Tibial nerve (tissue), 4 donors: Measurements from ENCODE around the gene DNAJB12. TPM values are rescaled to one million over a fixed set of nuclear protein-coding genes. Genes with fewer than 3 reads are reported as not detected.
"Not testable (repeated sequence)": the region's sequence is repeated elsewhere in the genome, so short reads cannot be mapped to it uniquely, and the experiment has no call there.

Source experiments
- DNase-seq, 2 donors: peaks; one replicate each; pipeline ENCODE4 v3.0.0-alpha.2; 2019; ENCODE audit warnings: low spot score in 2 of 2
- H3K27ac ChIP-seq, 4 donors: fragments of 200-600 bp; sonication (generic) in 3 of 4; one replicate each; pipeline ENCODE4 v1.5.1; 2017 to 2019; ENCODE audit warnings: mild to moderate bottlenecking in 1 of 4
- H3K27me3 ChIP-seq, 2 donors: fragments of 200-600 bp; sonication (generic) in 1 of 2; one replicate each; pipeline versions ENCODE4 v1.5.1 to v1.6.0; 2017 to 2019
- H3K36me3 ChIP-seq, 3 donors: fragments of 200-600 bp; sonication (generic); one replicate each; pipeline ENCODE4 v1.5.1; 2018 to 2019
- H3K4me1 ChIP-seq, 4 donors: fragments of 200-600 bp; sonication (generic) in 3 of 4; one replicate each; pipeline ENCODE4 v1.5.1; 2017 to 2019
- H3K4me3 ChIP-seq, 4 donors: fragments of 200-600 bp; sonication (generic) in 3 of 4; one replicate each; pipeline ENCODE4 v1.5.1; 2017 to 2019; ENCODE audit warnings: mild to moderate bottlenecking in 1 of 4, moderate library complexity in 1 of 4
- H3K9me3 ChIP-seq, 4 donors: fragments of 200-600 bp; sonication (generic) in 3 of 4; one replicate each; pipeline ENCODE4 v1.5.1; 2017 to 2019
- CTCF ChIP-seq, 5 experiments: fragments of 200-600 bp in 3 of 5; fragments of 450-650 bp in 2 of 5; sonication (generic) in 3 of 5; IDR thresholded peaks; one replicate each; pipeline ENCODE4 v1.5.1; 2016 to 2019; ENCODE audit warnings: antibody characterized with exemption in 5 of 5, mild to moderate bottlenecking in 3 of 5, moderate library complexity in 2 of 5
- EP300 ChIP-seq, 2 donors: sonication (generic); formaldehyde crosslinking; IDR thresholded peaks; one replicate each; pipeline ENCODE4 v1.6.1; 2017; ENCODE audit warnings: antibody characterized with exemption in 2 of 2, mild to moderate bottlenecking in 1 of 2
- POLR2A ChIP-seq, 2 donors: fragments of 450-650 bp; IDR thresholded peaks; one replicate each; pipeline ENCODE4 v1.6.1; 2017; ENCODE audit warnings: antibody characterized with exemption in 2 of 2, mild to moderate bottlenecking in 2 of 2, moderate library complexity in 2 of 2
- WGBS, 2 donors: methylation state at CpG; one replicate each; pipeline ENCODE4 v1.1.5; 2018; 5-methylcytosine and 5-hydroxymethylcytosine counted together
- total RNA-seq, 4 donors: library from RNA; depleted of rRNA; stranded (reverse); fragments of >200 nt; gene quantifications; one replicate each; pipeline ENCODE4 v1.1.0, GENCODE V29; 2016

Gene DNAJB12
- 100 to 1,000 TPM in 2 of 4 donors, 10 to 100 TPM in 2; 81.3 to 115 (median 98.9) TPM for total RNA-seq

- Histone ChIP-seq H3K4me1 (peaks cover 0 to 43% (median 14%) of the 10 kb centered on the region in 4 donors), H3K9me3 (no peaks in the 10 kb centered on the region), H3K4me3 (peak within 1 kb of the TSS; percentile 78 to 94 (median 78)), H3K27me3 (no peaks in the 10 kb centered on the region), H3K27ac (peak within 1 kb of the TSS; percentile 91 to 100 (median 94)), H3K36me3 (peaks cover 0 to 20% (median 0%) of the 10 kb centered on the region in 3 donors)
- TF ChIP-seq CTCF (IDR thresholded peaks at IDR 0.05) (peak in 2 of 5 experiments; percentile 3 to 67), POLR2A (IDR thresholded peaks at IDR 0.05) (peak; percentile 48 to 77), EP300 (IDR thresholded peaks at IDR 0.05) (peak; percentile 24 to 96)
- 1% methylated on average over 72 to 73 of the region's 74 CpGs for WGBS, 2 donors
- peak; percentile 79 to 83 for DNase-seq
Observed at GRCh38 chr10:72354356-72355213, at the start of gene DNAJB12. DNAJB12 (minus strand) TSS chr10:72354919; CDS start chr10:72354897, 22 bp downstream.

- not testable (repeated sequence) for DNase-seq, H3K9me3 ChIP-seq, H3K4me1 ChIP-seq, H3K27ac ChIP-seq, H3K27me3 ChIP-seq, H3K4me3 ChIP-seq
- 89 to 95% methylated on average over 3 of the region's 3 CpGs for WGBS, 2 donors
- H3K36me3 ChIP-seq, result peaks cover 0 to 26% (median 0%) of the 10 kb centered on the region in 3 donors
Observed at GRCh38 chr10:72395581-72395980, 40.9 kb upstream of the DNAJB12 start.

GRCh38 chr10:72392571-72392970 lies 37.9 kb upstream of the DNAJB12 start:
- DNase-seq, result no peak

GRCh38 chr10:72390764-72391163 lies 36.0 kb upstream of the DNAJB12 start:
- H3K27ac ChIP-seq, result no peak overlapping the region
- no peak overlapping the region for H3K4me3 ChIP-seq
- H3K36me3 ChIP-seq, result peaks cover 0 to 9% (median 0%) of the 10 kb centered on the region in 3 donors
- TF ChIP-seq EP300 (IDR thresholded peaks at IDR 0.05) (no peak), CTCF (IDR thresholded peaks at IDR 0.05) (no peak), POLR2A (IDR thresholded peaks at IDR 0.05) (no peak)
- H3K4me1 ChIP-seq, result peaks cover 0 to 10% (median 0%) of the 10 kb centered on the region in 4 donors
- H3K9me3 ChIP-seq, result no peaks in the 10 kb centered on the region
- H3K27me3 ChIP-seq, result no peaks in the 10 kb centered on the region
- no peak for DNase-seq
- 92 to 96% methylated on average over 2 of the region's 2 CpGs for WGBS, 2 donors

More at GRCh38 chr10:72392571-72392970, 37.9 kb upstream of the DNAJB12 start:
- no peaks in the 10 kb centered on the region for H3K9me3 ChIP-seq
- peaks cover 0 to 20% (median 0%) of the 10 kb centered on the region in 3 donors for H3K36me3 ChIP-seq
- 89 to 94% methylated on average over 1 of the region's 1 CpG for WGBS, 2 donors
- no peaks in the 10 kb centered on the region for H3K27me3 ChIP-seq
- H3K4me3 ChIP-seq, result no peak overlapping the region
- no peak overlapping the region for H3K27ac ChIP-seq
- no peak for TF ChIP-seq EP300 (IDR thresholded peaks at IDR 0.05)
- no peak for TF ChIP-seq POLR2A (IDR thresholded peaks at IDR 0.05)
- no peak for TF ChIP-seq CTCF (IDR thresholded peaks at IDR 0.05)
- H3K4me1 ChIP-seq, result peaks cover 0 to 10% (median 0%) of the 10 kb centered on the region in 4 donors

GRCh38 chr10:72389716-72390115 lies 35.0 kb upstream of the DNAJB12 start:
- Histone ChIP-seq H3K27me3 (no peaks in the 10 kb centered on the region), H3K36me3 (peaks cover 0 to 4% (median 0%) of the 10 kb centered on the region in 3 donors), H3K9me3 (no peaks in the 10 kb centered on the region), H3K27ac (no peak overlapping the region), H3K4me1 (peaks cover 0 to 10% (median 0%) of the 10 kb centered on the region in 4 donors), H3K4me3 (no peak overlapping the region)
- DNase-seq, result no peak
- TF ChIP-seq EP300 (IDR thresholded peaks at IDR 0.05), result no peak
- no peak for TF ChIP-seq CTCF (IDR thresholded peaks at IDR 0.05)
- no peak for TF ChIP-seq POLR2A (IDR thresholded peaks at IDR 0.05)
- 94 to 96% methylated on average over 5 of the region's 5 CpGs for WGBS, 2 donors
